GM19324 (cell line): ENCODE measurements around the gene TBC1D22B.

Experiments
- ATAC-seq: cut with Tn5 transposase; IDR thresholded peaks from one replicate; pipeline ENCODE4 v1.9.1; 2021; ENCODE audit warnings: mild to moderate bottlenecking, moderate library complexity; ENCODE audit not compliant: unreplicated experiment, low FRiP score

TBC1D22B gene

GRCh38 chr6:37352384-37352783, 94.8 kb downstream of the TBC1D22B start:
- no peak for ATAC-seq

- ATAC-seq: peak; percentile 83
Measured at GRCh38 chr6:37353761-37354525, 96.4 kb downstream of the TBC1D22B start, which contains the start of gene RNF8. Gene RNF8, plus strand, starts transcription at chr6:37353983. Its CDS starts 182 bp downstream, at chr6:37354165.

- no peak for ATAC-seq
Measured at GRCh38 chr6:37354526-37355384, 97.2 kb downstream of the TBC1D22B start.

- no peak for ATAC-seq
Measured at GRCh38 chr6:37357288-37357687, 99.7 kb downstream of the TBC1D22B start.

GRCh38 chr6:37357860-37358259, 100.3 kb downstream of the TBC1D22B start:
- no peak for ATAC-seq

GRCh38 chr6:37359039-37359438, 101.5 kb downstream of the TBC1D22B start:
- no peak for ATAC-seq

GRCh38 chr6:37362101-37362828, 104.7 kb downstream of the TBC1D22B start:
- ATAC-seq: no peak

GRCh38 chr6:37365791-37366190, 108.2 kb downstream of the TBC1D22B start:
- ATAC-seq: no peak

- ATAC-seq: no peak
Measured at GRCh38 chr6:37366910-37367309, 109.3 kb downstream of the TBC1D22B start.

- no peak for ATAC-seq
Measured at GRCh38 chr6:37368961-37369320, 111.4 kb downstream of the TBC1D22B start.

GRCh38 chr6:37369321-37370201, 112.0 kb downstream of the TBC1D22B start:
- no peak for ATAC-seq

- ATAC-seq: no peak
Measured at GRCh38 chr6:37371154-37372083, 113.8 kb downstream of the TBC1D22B start.

GRCh38 chr6:37372116-37372515, 114.5 kb downstream of the TBC1D22B start:
- ATAC-seq: no peak

GRCh38 chr6:37373822-37374471, 116.4 kb downstream of the TBC1D22B start:
- no peak for ATAC-seq

- no peak for ATAC-seq
Measured at GRCh38 chr6:37375376-37375775, 117.8 kb downstream of the TBC1D22B start.

GRCh38 chr6:37376078-37376743, 118.6 kb downstream of the TBC1D22B start:
- ATAC-seq: no peak

- ATAC-seq: no peak
Measured at GRCh38 chr6:37381579-37381978, 124.0 kb downstream of the TBC1D22B start.
